A549 (cell line): ENCODE data around the gene CDH4.

Experiments used
- CTCF ChIP-seq: fragments of >200 bp; sonication (Bioruptor Twin); formaldehyde crosslinking; IDR thresholded peaks from 3 replicates; pipeline ENCODE4 v1.5.1; 2016
- HEYL ChIP-seq: fragments of 250-450 bp; sonication (Bioruptor Pico); IDR thresholded peaks from 2 replicates; pipeline ENCODE4 v1.8.0; 2021; ENCODE audit warnings: mild to moderate bottlenecking, moderate library complexity
- HOXA7 ChIP-seq: fragments of 250-450 bp; sonication (Bioruptor Pico); IDR thresholded peaks from 2 replicates; pipeline ENCODE4 v1.5.0; 2020; ENCODE audit warnings: mild to moderate bottlenecking, moderate library complexity
- MAX ChIP-seq: IDR thresholded peaks from 2 replicates; pipeline ENCODE4 v1.6.1; 2012
- MAZ ChIP-seq: fragments of 150-350 bp; IDR thresholded peaks from 2 replicates; pipeline ENCODE4 v1.6.1; 2014; ENCODE audit warnings: antibody characterized with exemption, low read depth, low read length, borderline replicate concordance
- POLR2A ChIP-seq: IDR thresholded peaks from 2 replicates; pipeline ENCODE4 v1.6.1; 2012; ENCODE audit warnings: mild to moderate bottlenecking, low read length
- SMC3 ChIP-seq: fragments of >200 bp; sonication (Bioruptor Twin); formaldehyde crosslinking; IDR thresholded peaks from 3 replicates; pipeline ENCODE4 v1.6.1; 2018; ENCODE audit warnings: inconsistent platforms
- ZFP36 ChIP-seq: fragments of 450-650 bp; IDR thresholded peaks from 2 replicates; pipeline ENCODE4 v1.6.1; 2014; ENCODE audit warnings: borderline replicate concordance; ENCODE audit not compliant: partially characterized antibody

DNA sequence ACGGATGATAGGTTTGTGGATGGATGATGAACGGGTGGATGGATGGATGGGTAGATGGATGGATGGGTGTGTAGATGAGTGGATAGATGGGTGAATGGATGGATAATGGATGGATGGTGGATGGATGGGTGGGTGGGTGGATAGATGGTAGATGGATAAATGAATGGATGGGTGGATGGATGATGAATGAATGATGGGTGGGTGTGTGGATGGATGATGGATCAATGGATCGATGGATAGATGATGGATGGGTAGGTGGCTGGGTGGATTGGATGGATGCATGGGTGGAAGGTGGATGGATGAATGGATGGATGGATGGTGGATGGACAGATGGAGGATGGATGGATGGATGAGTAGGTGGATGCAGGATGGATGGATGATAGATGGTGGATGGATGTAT is 419.5 kb downstream of the CDH4 start:
- TF ChIP-seq POLR2A (no peak), CTCF (no peak), ZFP36 (no peak), SMC3 (no peak), HOXA7 (CRISPR knock-in tag) (no peak), HEYL (CRISPR knock-in tag) (no peak), MAZ (no peak), MAX (no peak)
